GM18498 (cell line): ENCODE results near the gene KCND2.
A peak's percentile ranks its signal among the peaks of the same experiment; 100 is the strongest.
"Not testable (repeated sequence)": the region's sequence is repeated elsewhere in the genome, so short reads cannot be mapped to it uniquely, and the experiment has no call there.

Experiments used
- ATAC-seq: cut with Tn5 transposase; IDR thresholded peaks from one replicate; pipeline ENCODE4 v1.9.1; 2021; ENCODE audit warnings: mild to moderate bottlenecking, moderate library complexity; ENCODE audit not compliant: unreplicated experiment

KCND2 gene

DNA sequence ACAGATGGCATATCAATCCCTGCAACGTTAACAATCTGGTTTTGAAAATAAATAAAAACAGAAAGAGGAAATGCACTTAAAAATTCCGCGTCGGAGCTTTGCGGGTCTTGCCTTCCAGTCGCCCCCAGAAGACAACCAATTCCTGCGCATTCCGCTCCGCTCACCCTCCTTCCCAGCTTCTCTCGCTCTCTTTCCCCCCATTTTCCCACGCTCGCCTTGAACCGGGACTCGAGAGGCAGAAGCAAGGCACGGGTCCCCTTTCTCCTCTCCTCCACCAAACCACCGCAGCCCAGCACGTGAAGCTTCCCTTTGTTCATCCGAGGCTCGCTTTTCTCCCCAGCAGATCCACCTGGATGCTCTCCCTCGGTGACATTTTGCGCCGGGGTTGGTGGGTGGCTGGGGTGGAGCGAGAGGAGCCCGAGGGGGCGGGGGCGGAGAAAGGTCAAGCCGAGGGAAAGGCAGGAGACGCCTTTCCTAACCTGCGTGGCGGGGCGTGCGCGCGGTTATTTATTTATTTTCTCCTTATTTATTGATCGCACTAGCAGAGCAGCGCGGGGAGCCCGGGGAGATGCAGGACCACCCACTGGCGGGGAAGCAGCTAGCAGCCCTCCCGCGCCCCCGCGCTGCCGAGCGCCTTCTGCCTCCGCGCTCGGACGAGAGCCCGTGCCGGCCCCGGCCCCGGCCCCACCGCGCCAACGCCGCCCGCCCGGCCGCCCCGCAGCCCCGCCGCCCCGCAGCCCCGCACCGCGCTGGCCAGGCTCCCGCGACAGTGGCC, at the start of gene KCND2:
TSS of gene KCND2 (plus strand) at position 475 of the 775 bp plus-strand sequence.
- ATAC-seq = peak; percentile 49

DNA sequence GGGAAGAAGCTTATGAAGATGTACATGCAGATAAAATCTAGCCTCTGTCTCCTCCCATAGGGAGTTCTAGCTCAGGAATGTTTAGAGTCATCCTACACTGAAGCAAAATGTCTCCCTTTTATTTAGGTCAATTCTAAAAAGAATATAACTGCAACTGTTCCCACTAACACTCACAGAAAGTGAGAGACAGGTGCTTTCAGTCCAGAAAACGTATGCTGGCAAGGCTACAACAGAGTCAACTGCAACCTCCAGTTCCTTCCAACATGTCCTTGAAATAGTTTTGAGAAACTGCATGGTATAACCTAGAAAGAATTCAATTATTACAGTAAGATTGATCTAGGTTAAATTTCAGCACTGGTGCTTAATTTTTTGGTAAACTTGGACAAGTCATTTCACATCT, 46.8 kb upstream of the KCND2 start:
- no peak for ATAC-seq

DNA sequence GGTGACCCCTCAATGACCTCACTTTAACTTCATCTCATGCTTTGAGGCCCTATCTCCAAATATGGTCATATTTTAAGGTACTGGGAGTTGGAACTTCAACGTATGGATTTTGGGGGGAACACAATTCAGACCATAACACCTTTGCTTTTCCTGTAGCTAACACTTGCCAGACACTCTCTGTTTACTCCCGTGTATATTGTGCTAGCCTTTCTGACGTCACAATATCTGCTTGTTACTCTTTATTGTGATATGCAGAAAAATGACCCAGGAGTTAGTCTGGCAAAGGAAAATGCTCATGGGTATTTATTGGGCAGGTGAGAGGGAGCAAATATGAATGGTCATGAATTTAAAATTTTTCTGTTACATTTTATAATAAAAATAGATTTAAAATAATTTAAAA, 45.7 kb upstream of the KCND2 start:
- ATAC-seq = no peak

DNA sequence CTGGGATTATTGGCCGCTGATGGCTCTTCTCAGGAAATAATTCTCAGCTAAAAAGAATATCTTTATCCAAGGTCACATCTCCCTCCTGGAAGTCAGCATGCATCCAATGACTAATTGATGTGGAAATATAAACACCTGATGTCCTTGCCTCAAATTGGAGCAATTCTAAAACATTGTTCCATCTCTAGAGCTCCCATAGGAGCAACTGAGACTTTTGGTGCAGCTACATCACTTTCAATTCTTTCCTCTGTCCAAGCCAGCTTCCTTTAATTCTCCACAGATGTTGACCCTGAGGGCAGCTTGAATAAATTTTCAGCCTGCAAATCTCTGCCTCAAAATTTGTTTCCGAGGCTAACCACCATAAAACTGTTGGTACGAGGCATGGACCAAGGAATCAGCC, 43.9 kb upstream of the KCND2 start:
- ATAC-seq = no peak

DNA sequence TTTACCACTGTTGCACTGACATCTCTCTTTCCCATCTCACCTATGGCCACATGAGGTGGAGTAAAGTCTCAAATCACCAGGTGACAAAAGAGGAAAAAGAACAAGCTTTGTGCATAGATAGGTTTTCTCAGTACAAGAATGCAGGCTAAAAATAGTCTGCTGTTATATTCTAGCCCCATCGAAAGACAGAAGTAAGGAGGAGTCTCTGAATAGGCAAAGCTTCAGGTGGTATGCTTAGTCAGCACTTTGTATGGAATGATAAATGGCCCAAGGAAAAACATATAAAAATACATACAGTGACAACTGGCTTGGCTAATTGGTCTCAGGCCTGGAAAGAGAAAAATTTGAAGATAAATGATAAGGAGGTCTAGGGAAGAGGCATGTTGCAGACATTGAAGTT, 39.6 kb upstream of the KCND2 start:
- ATAC-seq = no peak

DNA sequence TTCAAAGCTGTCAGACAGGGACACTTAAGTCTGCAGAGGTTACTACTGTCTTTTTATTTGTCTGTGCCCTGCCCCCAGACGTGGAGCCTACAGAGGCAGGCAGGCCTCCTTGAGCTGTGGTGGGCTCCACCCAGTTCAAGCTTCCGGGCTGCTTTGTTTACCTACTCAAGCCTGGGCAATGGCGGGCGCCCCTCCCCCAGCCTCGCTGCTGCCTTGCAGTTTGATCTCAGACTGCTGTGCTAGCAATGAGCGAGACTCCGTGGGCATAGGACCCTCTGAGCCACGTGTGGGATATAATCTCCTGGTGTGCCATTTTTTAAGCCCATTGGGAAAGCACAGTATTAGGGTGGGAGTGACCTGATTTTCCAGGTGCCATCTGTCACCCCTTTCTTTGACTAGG, 32.6 kb upstream of the KCND2 start:
- not testable (repeated sequence) for ATAC-seq

DNA sequence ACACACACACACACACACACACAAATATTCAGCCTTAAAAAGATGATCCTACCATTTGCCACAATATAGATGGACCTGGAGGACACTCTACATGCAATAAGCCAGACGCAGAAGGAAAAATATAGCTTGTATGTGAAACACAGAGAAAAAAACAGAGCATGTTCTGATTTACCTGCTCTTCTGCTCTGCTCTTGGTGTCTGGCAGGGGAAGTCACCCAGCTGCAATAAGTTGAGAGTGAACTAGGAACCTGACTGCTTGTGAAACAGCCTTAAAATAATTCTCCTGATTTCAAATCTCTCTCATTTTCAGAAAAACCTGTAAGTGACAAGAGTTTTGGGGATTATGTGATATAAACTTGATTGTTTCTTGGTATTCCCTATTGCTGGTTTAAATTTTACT, 31.0 kb upstream of the KCND2 start:
- ATAC-seq = no peak

DNA sequence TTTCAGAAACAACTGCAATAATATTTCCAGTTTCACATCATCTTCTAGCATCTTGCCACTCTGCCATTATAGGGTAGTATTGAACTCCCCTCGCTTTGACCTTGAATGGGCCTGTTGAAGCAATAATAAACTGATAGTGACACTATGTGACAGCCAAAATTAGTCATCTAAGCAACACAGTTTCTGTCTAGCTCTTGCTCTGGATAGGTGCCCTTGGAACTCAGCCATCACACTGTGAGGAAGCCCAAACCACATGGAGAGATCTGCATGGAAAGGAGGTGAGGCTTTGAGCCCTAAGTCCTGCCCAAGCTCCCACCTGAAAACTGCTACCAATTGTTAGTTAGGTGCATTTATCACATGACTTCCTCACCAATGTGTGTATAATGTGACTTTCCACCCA, 18.1 kb upstream of the KCND2 start:
- ATAC-seq = no peak

DNA sequence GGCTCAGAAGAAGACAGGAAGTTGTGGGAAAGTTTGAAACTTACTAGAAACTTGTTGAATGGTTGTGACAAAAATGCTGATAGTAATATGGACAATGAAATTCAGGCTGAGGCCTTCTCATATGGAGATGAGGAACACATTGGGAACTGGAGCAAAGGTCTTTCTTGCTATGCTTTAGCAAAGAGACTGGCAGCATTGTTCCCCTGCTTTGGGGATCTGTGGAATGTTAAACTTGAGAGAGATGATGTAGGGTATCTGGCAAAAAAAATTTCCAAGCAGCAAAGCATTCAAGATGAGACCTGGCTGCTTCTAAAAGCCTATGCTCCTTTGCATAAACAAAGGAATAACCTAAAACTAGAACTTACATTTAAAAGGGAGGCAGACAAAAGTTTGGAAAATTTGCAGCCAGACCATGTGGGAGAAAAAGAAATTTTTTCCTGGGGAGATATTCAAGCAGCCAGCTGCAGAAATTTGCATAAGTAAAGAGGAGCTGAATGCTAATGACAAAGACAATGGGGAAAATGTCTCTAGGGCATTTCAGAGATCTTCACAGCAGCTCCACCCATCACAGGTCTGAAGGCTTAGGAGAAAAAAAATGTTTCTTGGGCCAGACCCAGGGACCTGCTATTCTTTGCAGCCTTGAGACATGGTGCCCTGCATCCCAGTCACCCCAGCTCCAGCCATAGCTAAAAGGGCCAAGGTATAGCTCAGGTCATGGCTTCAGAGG, 16.5 kb upstream of the KCND2 start:
- ATAC-seq = no peak

DNA sequence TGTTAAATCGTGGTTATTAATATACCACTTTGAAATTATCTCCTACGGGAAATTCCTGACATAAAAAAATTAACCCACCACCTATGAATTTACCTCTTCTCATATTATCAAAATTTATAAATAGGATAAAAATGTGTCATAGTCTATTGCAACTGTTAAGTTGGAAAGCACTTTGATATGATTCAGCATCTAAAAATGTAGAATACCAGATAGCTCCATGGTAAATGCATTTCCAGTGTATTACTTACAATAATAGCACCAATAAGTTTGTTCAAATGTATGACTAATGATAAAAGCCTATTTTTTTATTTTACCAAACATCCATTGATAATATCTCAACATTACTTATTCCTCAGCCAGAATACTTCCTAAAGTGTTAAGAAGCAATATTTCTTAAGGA, 13.6 kb upstream of the KCND2 start:
- no peak for ATAC-seq

DNA sequence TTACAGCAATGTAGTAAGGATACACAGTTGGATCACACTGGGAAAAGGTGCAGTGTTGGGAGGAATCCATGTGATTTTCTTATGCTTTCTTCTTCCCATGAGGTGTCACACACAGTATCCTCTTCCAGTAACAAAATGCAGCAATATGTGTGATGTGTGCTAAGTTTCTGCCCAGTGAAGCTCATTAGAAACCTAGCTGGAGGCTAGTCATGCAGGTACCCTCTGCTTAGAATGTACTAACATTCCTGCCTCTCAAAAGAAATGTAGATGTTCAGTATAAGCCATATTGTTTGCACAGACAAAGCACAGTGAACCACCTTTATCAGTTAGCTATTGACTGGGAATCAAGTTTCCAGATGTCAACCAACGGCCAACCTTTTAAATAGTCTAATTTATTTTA, 12.9 kb upstream of the KCND2 start:
- ATAC-seq = no peak

DNA sequence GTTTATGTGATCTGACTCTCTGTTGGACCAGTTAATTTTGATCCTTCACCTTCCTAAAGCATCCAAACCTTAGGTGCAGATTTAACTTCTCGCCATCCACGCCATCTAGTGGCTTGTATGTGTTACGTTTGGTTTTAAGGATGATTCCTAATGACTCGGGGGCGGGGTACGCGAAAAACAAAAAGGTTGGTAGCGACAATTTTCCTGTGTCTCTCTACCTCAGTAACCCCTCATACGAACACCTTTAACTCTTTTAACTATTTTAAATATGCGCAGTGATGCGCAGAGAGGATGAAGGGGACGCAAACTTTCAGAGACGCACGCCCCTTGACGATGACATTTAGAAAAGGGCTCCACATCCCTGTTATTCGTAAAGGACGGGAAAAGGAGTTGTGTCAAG, 714 bp upstream of the KCND2 start:
- ATAC-seq = peak; percentile 50

DNA sequence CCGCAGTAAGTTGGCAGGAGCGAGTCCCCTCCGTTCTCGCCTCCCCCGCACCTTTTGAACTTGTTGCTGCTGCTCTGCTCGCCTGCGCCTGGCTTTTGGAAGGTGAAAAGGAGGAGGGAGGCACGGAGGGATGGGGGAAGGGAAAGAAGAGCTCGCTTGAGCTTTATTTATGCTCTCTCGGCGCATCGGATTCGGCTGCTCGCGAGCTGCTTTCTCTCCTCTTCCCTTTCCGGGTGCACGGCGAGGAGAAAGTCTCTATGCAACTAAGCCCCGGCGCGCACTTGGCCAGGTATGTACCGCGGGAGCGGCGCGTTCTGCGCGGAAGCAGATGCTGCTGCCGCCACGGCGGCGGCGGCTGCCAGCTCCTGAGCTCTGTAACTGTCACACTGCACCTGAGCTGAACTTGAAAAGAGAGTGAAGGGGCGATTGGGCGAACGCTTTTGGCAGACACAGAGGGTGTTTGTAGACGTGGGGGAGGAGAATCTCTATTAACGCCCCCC, 551 bp downstream of the KCND2 start:
- ATAC-seq = peak; percentile 70

DNA sequence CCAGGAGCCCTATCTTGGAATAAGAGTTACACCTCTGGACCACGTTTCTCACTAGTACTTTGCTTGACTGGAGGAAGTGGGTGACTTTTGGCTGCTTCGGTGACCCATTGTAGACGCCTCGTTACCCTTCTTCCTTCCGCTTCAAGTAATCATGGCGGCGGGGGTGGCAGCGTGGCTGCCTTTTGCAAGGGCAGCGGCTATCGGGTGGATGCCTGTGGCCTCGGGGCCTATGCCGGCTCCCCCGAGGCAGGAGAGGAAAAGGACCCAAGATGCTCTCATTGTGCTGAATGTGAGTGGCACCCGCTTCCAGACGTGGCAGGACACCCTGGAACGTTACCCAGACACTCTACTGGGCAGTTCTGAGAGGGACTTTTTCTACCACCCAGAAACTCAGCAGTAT, 1.5 kb downstream of the KCND2 start:
- no peak for ATAC-seq

DNA sequence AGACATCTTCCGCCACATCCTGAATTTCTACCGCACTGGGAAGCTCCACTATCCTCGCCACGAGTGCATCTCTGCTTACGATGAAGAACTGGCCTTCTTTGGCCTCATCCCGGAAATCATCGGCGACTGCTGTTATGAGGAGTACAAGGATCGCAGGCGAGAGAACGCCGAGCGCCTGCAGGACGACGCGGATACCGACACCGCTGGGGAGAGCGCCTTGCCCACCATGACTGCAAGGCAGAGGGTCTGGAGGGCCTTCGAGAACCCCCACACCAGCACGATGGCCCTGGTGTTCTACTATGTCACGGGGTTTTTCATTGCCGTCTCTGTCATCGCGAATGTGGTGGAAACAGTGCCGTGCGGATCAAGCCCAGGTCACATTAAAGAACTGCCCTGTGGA, 1.9 kb downstream of the KCND2 start:
- no peak for ATAC-seq

DNA sequence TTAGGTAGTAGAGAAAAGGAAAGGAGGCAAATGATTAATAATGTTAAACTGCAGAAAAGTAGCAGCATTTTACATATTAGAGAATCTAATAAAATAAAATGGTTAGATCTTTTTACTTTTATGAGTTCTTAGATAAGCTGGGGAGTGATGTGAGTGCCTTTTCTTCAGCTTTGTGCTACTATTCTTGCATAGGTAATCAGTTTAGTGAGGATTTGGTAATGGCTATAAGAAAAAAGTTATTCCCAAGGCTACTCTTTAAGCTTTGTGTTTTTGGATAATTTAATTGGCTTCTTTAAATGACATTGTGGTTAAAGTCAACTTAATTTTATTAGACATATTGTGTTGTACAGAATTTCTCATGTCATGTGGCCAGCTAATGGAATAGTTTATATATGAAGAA, 3.7 kb downstream of the KCND2 start:
- no peak for ATAC-seq

DNA sequence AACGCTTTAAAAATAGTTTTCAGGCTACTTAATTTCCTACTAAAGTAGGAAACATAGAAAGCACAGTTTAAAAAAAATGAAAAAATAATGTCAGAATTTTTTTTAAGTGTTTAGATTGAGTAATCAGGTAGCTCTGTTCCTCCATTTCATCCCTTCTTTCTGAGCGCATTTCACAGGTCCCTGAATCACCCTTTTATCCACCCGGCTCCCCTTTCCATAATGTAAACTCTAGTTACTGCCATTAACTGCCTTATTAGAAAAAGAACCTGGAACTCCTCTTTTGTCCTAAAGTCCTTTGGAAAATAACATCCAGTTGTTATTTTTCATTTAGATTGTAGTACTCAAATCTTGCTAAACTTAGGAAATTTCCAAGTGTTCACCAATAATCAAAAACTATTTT, 5.8 kb downstream of the KCND2 start:
- ATAC-seq = no peak

DNA sequence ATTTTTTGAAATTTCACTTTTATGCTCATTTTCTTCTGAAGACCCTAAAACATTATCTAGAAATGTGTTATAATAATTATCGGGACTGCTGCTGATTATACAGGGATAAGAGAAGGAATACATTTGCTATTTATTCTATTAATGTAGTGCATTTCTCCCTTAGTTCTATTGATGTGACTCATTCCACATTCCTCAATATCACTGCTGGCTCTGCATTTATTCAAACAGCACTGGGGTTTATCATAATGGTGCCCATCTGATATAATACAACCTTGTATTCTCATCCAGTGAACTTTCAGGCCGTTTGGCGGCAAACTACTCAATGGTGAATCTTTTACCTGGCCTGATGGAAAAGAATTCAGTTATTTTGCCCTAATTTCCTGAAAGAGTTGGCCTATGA, 7.8 kb downstream of the KCND2 start:
- no peak for ATAC-seq

DNA sequence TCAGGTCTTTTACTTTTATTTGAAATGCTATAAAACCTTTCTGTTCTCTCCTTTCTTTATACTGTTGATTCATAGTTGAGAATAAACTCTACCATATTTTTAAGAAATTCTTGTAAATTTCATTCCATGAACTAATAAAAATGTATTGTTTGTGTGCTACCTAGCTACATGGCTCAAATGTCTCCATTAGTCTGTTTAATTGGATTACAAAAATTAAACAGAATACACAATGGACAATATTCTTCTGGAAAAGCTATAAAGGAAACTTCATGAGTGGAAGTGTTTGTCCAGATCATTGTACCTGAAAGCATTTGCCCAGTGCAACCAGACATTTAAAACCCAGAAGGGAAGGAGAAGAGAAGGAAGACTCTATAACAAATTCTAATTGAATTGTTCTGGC, 20.1 kb downstream of the KCND2 start:
- ATAC-seq = no peak

DNA sequence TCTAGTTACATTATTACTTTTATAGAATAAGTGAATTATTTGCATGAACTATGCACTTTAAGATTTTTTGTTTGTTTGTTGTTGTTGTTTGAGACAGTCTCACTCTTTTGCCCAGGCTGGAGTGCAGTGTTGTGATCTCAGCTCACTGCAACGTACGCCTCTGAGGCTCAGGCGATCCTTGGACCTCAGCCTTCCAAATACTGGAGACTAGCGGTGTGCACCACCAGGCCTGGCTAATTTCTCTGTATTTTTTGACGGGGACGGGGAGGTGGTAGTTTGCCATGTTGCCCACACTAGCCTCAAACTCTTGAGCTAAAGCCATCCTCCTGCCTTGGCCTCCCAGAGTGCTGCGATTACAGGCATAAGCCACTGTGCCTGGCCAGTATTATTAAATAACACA, 29.2 kb downstream of the KCND2 start:
- no peak for ATAC-seq

DNA sequence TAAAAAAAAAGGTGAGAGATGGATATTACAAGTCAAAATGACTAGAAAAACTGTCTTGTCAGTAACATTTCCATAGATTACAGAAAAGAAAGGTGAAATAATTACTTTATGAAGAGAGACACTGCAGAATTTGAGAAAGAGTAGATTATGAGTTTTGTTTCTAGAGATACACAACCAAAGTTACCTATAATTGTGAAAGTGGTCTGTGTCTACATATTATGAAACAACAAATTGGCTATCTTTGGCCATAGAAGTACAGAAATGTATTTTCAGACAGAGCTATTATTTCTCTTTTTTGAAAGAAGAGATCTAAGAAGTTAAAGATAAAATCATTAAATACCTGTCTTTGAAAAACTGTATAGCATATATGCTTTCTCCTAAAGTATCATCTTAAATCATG, 30.1 kb downstream of the KCND2 start:
- ATAC-seq = peak; percentile 52

DNA sequence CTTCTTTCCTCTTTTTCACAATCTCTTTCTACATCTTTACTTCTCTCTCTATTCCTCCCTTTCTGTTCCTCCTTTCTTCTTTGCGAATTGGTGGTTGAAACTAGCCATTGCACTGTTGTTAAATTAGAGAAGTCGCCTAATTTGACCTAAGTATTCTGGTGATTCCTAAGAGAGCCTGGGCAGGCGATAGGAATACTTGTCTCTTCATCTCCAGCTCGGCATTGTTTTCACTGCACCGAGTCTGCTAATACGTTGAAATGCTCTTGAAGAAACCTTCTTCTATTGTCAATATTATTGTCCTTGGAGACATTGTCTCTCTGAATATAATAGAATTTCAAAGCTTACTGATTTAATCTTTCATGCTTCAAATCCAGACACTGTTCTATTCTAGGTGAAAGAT, 31.7 kb downstream of the KCND2 start:
- ATAC-seq = no peak
